GM12874 (cell line): ENCODE data around the gene SLC16A11.

Experiments used
- CTCF ChIP-seq: IDR thresholded peaks from 2 replicates; pipeline ENCODE4 v1.5.1; 2011; ENCODE audit warnings: low read depth, mild to moderate bottlenecking, control low read depth, low read length, moderate library complexity; ENCODE audit not compliant: insufficient read depth

Gene SLC16A11

GRCh38 chr17:7043497-7044198 lies at the start of gene SLC16A11:
TSS of gene SLC16A11 (minus strand) at chr17:7044092. CDS start at chr17:7043513, 579 bp downstream.
- TF ChIP-seq CTCF = no peak

- no peak for TF ChIP-seq CTCF
Measured at GRCh38 chr17:7084088-7084487, 40.2 kb upstream of the SLC16A11 start.

- no peak for TF ChIP-seq CTCF
Measured at GRCh38 chr17:7083592-7083991, 39.7 kb upstream of the SLC16A11 start.

GRCh38 chr17:7081341-7082062 lies 37.6 kb upstream of the SLC16A11 start:
- no peak for TF ChIP-seq CTCF

GRCh38 chr17:7080456-7081041 lies 36.7 kb upstream of the SLC16A11 start:
- no peak for TF ChIP-seq CTCF

GRCh38 chr17:7079581-7080455 lies 35.9 kb upstream of the SLC16A11 start, which contains the start of gene CLEC10A:
TSS of gene CLEC10A (minus strand) at chr17:7080251. CDS start at chr17:7078812, 1,439 bp downstream.
- TF ChIP-seq CTCF = no peak
